A673 (cell line): ENCODE data around the gene VAMP4.

Experiments used
- EZH2 ChIP-seq: fragments of 200-600 bp; sonication (generic); IDR thresholded peaks from 2 replicates; pipeline ENCODE4 v1.6.1; 2017; ENCODE audit warnings: borderline replicate concordance, low read depth, mild to moderate bottlenecking, mixed read lengths, antibody characterized with exemption, low read length; ENCODE audit not compliant: poor library complexity, severe bottlenecking
- TF ChIP-seq, protein P1 (sequence below): fragments of 300-800, 200-600 bp; sonication (generic); conservative IDR thresholded peaks from 2 replicates; pipeline ENCODE4 v1.5.1; 2017; ENCODE audit warnings: low read depth, mild to moderate bottlenecking, antibody characterized with exemption, low read length, moderate library complexity, mixed read lengths

DNA sequence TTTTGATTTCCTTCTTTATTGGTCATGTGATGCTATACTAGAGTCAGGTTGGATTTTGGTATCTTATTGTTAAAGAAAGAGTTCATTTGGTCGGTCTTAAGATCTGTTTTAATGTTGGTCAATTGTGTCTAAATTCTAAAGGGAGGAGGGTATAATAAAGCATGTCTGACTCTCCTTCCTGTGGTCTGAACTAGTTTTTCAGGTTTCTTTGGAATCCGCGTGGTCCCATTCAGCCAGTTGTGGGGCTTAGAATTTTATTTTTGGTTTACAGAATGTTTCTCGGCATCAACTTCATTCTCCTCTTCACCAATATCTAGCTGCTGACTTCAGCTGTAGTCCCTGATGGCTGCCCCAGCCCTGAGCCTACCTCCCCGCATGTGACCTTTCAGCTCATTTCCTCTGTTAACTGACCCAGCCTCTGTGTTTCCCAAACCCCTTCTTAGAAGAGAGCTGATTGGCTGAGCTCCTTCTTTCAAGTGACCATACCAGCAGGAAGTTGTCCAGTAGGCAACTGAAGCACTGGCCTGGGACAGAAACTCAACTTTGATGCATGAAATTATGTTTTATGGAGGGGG is 80.7 kb downstream of the VAMP4 start:
- TF ChIP-seq, protein P1, sequence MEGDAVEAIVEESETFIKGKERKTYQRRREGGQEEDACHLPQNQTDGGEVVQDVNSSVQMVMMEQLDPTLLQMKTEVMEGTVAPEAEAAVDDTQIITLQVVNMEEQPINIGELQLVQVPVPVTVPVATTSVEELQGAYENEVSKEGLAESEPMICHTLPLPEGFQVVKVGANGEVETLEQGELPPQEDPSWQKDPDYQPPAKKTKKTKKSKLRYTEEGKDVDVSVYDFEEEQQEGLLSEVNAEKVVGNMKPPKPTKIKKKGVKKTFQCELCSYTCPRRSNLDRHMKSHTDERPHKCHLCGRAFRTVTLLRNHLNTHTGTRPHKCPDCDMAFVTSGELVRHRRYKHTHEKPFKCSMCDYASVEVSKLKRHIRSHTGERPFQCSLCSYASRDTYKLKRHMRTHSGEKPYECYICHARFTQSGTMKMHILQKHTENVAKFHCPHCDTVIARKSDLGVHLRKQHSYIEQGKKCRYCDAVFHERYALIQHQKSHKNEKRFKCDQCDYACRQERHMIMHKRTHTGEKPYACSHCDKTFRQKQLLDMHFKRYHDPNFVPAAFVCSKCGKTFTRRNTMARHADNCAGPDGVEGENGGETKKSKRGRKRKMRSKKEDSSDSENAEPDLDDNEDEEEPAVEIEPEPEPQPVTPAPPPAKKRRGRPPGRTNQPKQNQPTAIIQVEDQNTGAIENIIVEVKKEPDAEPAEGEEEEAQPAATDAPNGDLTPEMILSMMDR, result no peak
- no peak for TF ChIP-seq EZH2
